ENCODE measurements around the gene SUMO3. TPM values are rescaled to one million over a fixed set of nuclear protein-coding genes. Genes with fewer than 3 reads are reported as not detected.

SUMO3 gene
- total RNA-seq, 1 experiment from 2014 or later, result 81.7 TPM

DNA sequence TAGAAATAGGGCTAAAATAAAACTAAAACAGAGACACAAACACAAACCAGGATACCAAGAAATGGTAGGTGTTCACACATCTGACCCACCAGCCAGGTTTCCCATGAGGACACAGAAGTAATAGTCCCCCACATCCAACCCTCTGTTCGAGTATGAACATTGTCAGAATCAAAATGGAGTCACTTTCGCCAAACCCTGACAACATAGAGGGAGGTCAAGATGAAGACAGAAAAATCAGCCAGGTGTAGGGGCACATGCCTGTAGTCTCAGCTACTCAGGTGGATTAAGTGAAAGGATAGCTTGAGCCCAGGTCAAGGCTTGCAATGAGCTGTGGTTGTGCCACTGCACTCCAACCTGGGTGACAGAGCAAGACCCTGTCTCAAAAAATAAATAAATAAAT is 20.1 kb downstream of the SUMO3 start:
- H3K9me3 Mint-ChIP-seq, result peaks cover 6% of the 10 kb centered on the region; the same call in 1 of the 2 replicates
- ATAC-seq (no peak), DNase-seq (ENCODE audit: low spot score) (no peak)
- H3K36me3 Mint-ChIP-seq, result peaks cover 41% of the 10 kb centered on the region
- peaks cover 35% of the 10 kb centered on the region for H3K4me1 Mint-ChIP-seq
- no peaks in the 10 kb centered on the region for H3K27me3 Mint-ChIP-seq (ENCODE audit: low read depth)
- H3K27ac Mint-ChIP-seq, result no peak overlapping the region
- POLR2A ChIA-PET, result no interaction called here
- H3K4me3 Mint-ChIP-seq, result no peak overlapping the region
- CTCF ChIA-PET, result no interaction called here
- TF ChIP-seq MLX (CRISPR knock-in tag; IDR thresholded peaks at IDR 0.05), result no peak

- peaks cover 56% of the 10 kb centered on the region for H3K36me3 Mint-ChIP-seq
- ATAC-seq, result no peak
- no peak for DNase-seq (ENCODE audit: low spot score)
- H3K4me1 Mint-ChIP-seq, result peaks cover 31% of the 10 kb centered on the region
- no peak overlapping the region for H3K4me3 Mint-ChIP-seq
- H3K9me3 Mint-ChIP-seq, result peaks cover 6% of the 10 kb centered on the region; the same call in 1 of the 2 replicates
- ChIA-PET CTCF (no interaction called here), POLR2A (no interaction called here)
- no peaks in the 10 kb centered on the region for H3K27me3 Mint-ChIP-seq (ENCODE audit: low read depth)
- no peak for TF ChIP-seq PRDM15 (CRISPR knock-in tag; IDR thresholded peaks at IDR 0.05)
- TF ChIP-seq, protein P1, sequence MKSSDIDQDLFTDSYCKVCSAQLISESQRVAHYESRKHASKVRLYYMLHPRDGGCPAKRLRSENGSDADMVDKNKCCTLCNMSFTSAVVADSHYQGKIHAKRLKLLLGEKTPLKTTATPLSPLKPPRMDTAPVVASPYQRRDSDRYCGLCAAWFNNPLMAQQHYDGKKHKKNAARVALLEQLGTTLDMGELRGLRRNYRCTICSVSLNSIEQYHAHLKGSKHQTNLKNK (CRISPR knock-in tag; IDR thresholded peaks at IDR 0.05), result no peak
- H3K27ac Mint-ChIP-seq, result peak overlapping the region; percentile 60
These were observed 22.5 kb downstream of the SUMO3 start for GRCh38 chr21:44795342-44795741.

DNA sequence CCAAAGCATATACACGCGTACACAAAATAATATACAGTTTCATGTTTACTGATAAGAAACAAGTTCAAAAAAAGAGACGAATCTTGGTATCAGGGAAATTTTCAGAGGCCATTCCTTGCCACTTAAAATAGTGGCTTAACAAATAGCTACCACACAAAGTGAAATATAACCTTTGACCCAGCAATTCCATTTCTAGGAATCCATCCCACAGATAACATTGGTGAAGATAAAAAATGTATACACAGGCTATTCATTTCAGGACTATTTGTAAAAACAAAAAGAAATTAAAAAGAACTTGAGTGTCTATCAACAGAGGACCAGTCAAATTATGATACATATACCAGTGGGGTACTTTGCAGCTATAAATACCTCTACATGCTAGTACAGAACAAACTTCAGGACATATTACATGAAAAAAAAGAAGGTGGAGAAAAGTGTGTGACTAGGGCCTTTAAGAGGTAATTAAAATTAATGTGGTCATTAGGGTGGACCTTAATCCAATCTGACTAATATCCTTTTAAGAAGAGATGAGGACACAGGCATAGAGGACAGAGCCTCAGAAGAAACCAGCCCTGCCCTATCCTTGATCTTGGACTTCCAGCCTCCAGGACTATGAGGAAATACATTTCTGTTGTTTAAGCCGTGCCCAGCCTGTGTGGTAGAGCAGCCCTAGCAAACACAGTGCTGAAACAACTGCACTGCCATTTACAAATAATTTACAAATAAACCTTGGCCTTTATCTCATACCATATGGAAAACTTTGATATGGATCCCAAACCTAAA is 24.1 kb downstream of the SUMO3 start:
- Mint-ChIP-seq H3K36me3 (peaks cover 51% of the 10 kb centered on the region), H3K27me3 (ENCODE audit: low read depth) (no peaks in the 10 kb centered on the region), H3K4me1 (peaks cover 24% of the 10 kb centered on the region), H3K27ac (peak overlapping the region; percentile 80), H3K4me3 (no peak overlapping the region), H3K9me3 (peaks cover 6% of the 10 kb centered on the region; the same call in 1 of the 2 replicates)
- no peak for ATAC-seq
- ChIA-PET CTCF (interaction anchor here (0.6 to 2.1 kb wide), 57 partner anchors 8 to 452 kb away, joined by 3 to 53 read pairs (median 5); partner anchors contain the start of genes KRTAP10-12, KRTAP10-4, KRTAP10-5 and LRRC3), POLR2A (interaction anchor here (0.5 to 1.2 kb wide), 3 partner anchors 8 to 402 kb away, joined by 3 read pairs; partner anchors contain the start of genes KRTAP10-12 and UBE2G2)
- DNase-seq (ENCODE audit: low spot score), result no peak
- no peak for TF ChIP-seq ZNF512 (CRISPR knock-in tag; IDR thresholded peaks at IDR 0.05; ENCODE audit: borderline replicate concordance)
- TF ChIP-seq PRRX2 (CRISPR knock-in tag; IDR thresholded peaks at IDR 0.05), result no peak
- no peak for TF ChIP-seq RORB (CRISPR knock-in tag; IDR thresholded peaks at IDR 0.05)
- no peak for TF ChIP-seq ZBTB43 (CRISPR knock-in tag; IDR thresholded peaks at IDR 0.05)
- TF ChIP-seq, protein P2, sequence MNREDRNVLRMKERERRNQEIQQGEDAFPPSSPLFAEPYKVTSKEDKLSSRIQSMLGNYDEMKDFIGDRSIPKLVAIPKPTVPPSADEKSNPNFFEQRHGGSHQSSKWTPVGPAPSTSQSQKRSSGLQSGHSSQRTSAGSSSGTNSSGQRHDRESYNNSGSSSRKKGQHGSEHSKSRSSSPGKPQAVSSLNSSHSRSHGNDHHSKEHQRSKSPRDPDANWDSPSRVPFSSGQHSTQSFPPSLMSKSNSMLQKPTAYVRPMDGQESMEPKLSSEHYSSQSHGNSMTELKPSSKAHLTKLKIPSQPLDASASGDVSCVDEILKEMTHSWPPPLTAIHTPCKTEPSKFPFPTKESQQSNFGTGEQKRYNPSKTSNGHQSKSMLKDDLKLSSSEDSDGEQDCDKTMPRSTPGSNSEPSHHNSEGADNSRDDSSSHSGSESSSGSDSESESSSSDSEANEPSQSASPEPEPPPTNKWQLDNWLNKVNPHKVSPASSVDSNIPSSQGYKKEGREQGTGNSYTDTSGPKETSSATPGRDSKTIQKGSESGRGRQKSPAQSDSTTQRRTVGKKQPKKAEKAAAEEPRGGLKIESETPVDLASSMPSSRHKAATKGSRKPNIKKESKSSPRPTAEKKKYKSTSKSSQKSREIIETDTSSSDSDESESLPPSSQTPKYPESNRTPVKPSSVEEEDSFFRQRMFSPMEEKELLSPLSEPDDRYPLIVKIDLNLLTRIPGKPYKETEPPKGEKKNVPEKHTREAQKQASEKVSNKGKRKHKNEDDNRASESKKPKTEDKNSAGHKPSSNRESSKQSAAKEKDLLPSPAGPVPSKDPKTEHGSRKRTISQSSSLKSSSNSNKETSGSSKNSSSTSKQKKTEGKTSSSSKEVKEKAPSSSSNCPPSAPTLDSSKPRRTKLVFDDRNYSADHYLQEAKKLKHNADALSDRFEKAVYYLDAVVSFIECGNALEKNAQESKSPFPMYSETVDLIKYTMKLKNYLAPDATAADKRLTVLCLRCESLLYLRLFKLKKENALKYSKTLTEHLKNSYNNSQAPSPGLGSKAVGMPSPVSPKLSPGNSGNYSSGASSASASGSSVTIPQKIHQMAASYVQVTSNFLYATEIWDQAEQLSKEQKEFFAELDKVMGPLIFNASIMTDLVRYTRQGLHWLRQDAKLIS (CRISPR knock-in tag; IDR thresholded peaks at IDR 0.05; ENCODE audit: borderline replicate concordance), result no peak
- no peak for TF ChIP-seq ZSCAN18 (CRISPR knock-in tag; IDR thresholded peaks at IDR 0.05)
- TF ChIP-seq ZNF396 (CRISPR knock-in tag; IDR thresholded peaks at IDR 0.05; ENCODE audit: borderline replicate concordance), result no peak
- TF ChIP-seq, protein P3, sequence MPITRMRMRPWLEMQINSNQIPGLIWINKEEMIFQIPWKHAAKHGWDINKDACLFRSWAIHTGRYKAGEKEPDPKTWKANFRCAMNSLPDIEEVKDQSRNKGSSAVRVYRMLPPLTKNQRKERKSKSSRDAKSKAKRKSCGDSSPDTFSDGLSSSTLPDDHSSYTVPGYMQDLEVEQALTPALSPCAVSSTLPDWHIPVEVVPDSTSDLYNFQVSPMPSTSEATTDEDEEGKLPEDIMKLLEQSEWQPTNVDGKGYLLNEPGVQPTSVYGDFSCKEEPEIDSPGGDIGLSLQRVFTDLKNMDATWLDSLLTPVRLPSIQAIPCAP (CRISPR knock-in tag; IDR thresholded peaks at IDR 0.05), result no peak
